HepG2 (cell line): ENCODE results near the gene RNU1-2.
"Not testable (repeated sequence)": the region's sequence is repeated elsewhere in the genome, so short reads cannot be mapped to it uniquely, and the experiment has no call there.

ENCODE experiments used
- SRF ChIP-seq: IDR thresholded peaks from 2 replicates; pipeline ENCODE4 v1.6.1; 2011; ENCODE audit warnings: mild to moderate bottlenecking, low read depth, low read length, moderate library complexity
- ZNF839 ChIP-seq: sonication (generic); formaldehyde crosslinking; IDR thresholded peaks from 2 replicates; pipeline ENCODE4 v1.4.0; 2020; ENCODE audit warnings: missing genetic modification reagents, mild to moderate bottlenecking, borderline replicate concordance

GRCh38 chr1:16898298-16898697, 2.5 kb downstream of the RNU1-2 start:
- TF ChIP-seq SRF, ZNF839: not testable (repeated sequence)
